Mesothelial cell of epicardium (in vitro differentiated cells): ENCODE measurements around the gene WDR20. TPM values are rescaled to one million over a fixed set of nuclear protein-coding genes. Genes with fewer than 3 reads are reported as not detected.
"Not testable (repeated sequence)": the region's sequence is repeated elsewhere in the genome, so short reads cannot be mapped to it uniquely, and the experiment has no call there.

Experiments used
- DNase-seq, 2 experiments: peaks; one replicate each; pipeline ENCODE4 v3.0.0; 2021; ENCODE audit warnings: low spot score in 2 of 2; ENCODE audit not compliant: unreplicated experiment in 2 of 2
- H3K27ac Mint-ChIP-seq: 2 replicates; pipeline ENCODE4 v1.8.0; 2021; ENCODE audit warnings: mixed read lengths
- H3K27me3 Mint-ChIP-seq: 2 replicates; pipeline ENCODE4 v1.8.0; 2021; ENCODE audit warnings: low read depth, mixed read lengths
- H3K36me3 Mint-ChIP-seq: 2 replicates; pipeline ENCODE4 v1.8.0; 2021; ENCODE audit warnings: mixed read lengths
- H3K4me1 Mint-ChIP-seq: 2 replicates; pipeline ENCODE4 v1.8.0; 2021; ENCODE audit warnings: mixed read lengths
- H3K4me3 Mint-ChIP-seq: 2 replicates; pipeline ENCODE4 v1.8.0; 2021; ENCODE audit warnings: mild to moderate bottlenecking, moderate library complexity, mixed read lengths
- H3K9me3 Mint-ChIP-seq: 2 replicates; pipeline ENCODE4 v1.8.0; 2021; ENCODE audit warnings: mixed read lengths
- total RNA-seq: library from RNA; stranded (reverse); gene quantifications from 3 replicates; pipeline ENCODE4 v1.2.1, GENCODE V29; 2021
- TF ChIP-seq, protein P1 (sequence below): fragments of 200-600 bp; sonication (generic); IDR thresholded peaks from one replicate; pipeline ENCODE4 v1.5.0; 2021; ENCODE audit warnings: antibody characterized with exemption; ENCODE audit not compliant: unreplicated experiment

The WDR20 gene
- total RNA-seq, 1 donor from 2014 or later = 39.5 TPM

DNA sequence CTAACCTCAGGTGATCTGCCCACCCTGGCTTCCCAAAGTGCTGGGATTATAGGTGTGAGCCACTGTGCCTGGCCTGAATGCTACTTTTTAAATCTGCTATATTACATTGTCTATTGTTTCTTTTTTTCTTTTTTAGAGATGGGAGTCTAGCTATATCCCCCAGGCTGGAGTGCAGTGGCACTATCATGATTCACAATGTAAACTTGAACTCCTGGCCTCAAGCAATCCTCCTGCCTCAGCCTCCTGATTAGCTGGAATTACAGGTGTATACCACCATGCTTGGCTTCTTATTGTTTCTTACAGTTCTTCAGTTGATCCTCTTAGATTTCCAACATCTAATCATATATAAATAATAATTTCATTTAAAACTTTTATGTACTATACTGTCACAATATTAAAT is 15.3 kb upstream of the WDR20 start:
- Mint-ChIP-seq H3K36me3 (no peaks in the 10 kb centered on the region), H3K4me3 (no peak overlapping the region), H3K4me1 (peaks cover 13% of the 10 kb centered on the region), H3K27ac (no peak overlapping the region), H3K27me3 (no peaks in the 10 kb centered on the region), H3K9me3 (no peaks in the 10 kb centered on the region)
- no peak for DNase-seq
- TF ChIP-seq, protein P1, sequence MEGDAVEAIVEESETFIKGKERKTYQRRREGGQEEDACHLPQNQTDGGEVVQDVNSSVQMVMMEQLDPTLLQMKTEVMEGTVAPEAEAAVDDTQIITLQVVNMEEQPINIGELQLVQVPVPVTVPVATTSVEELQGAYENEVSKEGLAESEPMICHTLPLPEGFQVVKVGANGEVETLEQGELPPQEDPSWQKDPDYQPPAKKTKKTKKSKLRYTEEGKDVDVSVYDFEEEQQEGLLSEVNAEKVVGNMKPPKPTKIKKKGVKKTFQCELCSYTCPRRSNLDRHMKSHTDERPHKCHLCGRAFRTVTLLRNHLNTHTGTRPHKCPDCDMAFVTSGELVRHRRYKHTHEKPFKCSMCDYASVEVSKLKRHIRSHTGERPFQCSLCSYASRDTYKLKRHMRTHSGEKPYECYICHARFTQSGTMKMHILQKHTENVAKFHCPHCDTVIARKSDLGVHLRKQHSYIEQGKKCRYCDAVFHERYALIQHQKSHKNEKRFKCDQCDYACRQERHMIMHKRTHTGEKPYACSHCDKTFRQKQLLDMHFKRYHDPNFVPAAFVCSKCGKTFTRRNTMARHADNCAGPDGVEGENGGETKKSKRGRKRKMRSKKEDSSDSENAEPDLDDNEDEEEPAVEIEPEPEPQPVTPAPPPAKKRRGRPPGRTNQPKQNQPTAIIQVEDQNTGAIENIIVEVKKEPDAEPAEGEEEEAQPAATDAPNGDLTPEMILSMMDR = no peak

DNA sequence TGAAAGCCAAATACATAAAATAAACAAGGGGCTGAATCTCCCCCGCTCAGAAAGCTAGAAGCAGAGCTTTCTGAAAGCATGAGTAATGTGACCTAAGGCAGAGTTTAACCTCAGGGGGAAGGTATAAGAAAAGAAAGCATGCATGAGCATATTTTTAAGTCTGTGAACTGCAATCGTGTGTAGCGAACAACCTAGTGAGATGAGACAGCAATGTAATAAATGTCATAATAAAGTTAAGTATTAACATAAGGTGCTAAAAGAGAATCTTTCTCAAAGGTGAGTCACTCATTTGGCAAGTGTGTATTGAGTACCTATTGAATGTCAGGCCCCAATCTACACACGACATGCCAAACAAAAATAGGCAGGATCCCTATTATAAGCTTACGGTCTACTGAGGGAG is 14.2 kb upstream of the WDR20 start:
- Mint-ChIP-seq H3K27ac (peak overlapping the region; percentile 4), H3K4me3 (no peak overlapping the region), H3K9me3 (peaks cover 5% of the 10 kb centered on the region), H3K27me3 (no peaks in the 10 kb centered on the region), H3K36me3 (peaks cover 5% of the 10 kb centered on the region), H3K4me1 (peaks cover 13% of the 10 kb centered on the region)
- TF ChIP-seq, protein P1 = no peak
- no peak for DNase-seq

DNA sequence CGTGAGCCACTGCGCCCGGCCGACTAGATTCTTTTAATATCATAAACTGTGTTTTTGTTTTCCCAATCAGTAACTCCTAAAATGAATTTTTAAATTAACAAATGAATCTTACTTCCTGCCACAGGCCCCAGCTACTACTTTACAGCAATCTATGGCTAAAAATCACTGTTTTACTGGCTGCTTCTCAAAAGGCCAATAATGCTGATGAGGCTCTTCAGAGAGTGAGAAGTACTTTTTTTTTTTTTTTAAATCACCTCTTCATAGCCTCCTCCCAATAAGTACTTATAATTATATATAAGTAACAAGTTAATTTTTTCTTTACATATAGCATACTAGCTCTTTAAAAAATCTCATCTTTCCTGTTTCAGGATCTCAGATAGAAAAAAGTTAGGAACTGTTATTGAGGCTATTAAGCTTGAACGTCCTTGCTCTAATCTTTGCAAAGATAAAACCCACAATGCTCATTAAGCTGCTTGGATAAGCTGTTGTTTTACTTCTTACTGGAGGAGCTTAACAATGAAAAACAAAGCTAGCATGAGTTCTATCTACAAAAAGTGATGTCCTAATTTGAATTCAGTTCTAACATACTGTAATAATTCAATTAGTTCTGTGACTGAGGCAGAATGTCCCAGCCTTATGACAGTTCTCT is 12.8 kb upstream of the WDR20 start:
- no peaks in the 10 kb centered on the region for H3K27me3 Mint-ChIP-seq
- TF ChIP-seq, protein P1 = no peak

DNA sequence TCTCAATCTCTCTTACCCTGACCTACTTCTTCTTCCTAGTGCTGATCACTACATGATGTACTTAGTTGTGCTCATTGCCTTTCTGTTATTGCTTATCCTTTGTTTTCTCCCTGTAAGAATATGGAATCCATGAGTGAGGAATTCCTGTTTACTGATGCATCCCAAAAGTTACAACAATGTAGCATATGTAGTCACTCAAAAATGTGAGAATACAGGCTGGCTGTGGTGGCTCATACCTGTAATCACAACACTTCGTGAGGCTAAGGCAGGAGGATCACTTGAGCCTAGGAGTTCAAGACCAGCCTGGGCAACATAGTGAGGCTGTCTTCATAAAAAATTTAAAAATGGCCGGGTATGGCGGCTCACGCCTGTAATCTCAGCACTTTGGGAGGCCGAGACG is 8.0 kb upstream of the WDR20 start:
- Mint-ChIP-seq H3K27ac (no peak overlapping the region), H3K4me3 (no peak overlapping the region), H3K27me3 (no peaks in the 10 kb centered on the region), H3K36me3 (peaks cover 12% of the 10 kb centered on the region), H3K4me1 (peaks cover 4% of the 10 kb centered on the region), H3K9me3 (peaks cover 5% of the 10 kb centered on the region)
- no peak for DNase-seq
- TF ChIP-seq, protein P1 = no peak

More for the DNA sequence above, 12.8 kb upstream of the WDR20 start:
- DNase-seq = no peak
- Mint-ChIP-seq H3K4me3 (no peak overlapping the region), H3K36me3 (peaks cover 6% of the 10 kb centered on the region), H3K4me1 (peaks cover 13% of the 10 kb centered on the region), H3K9me3 (peaks cover 5% of the 10 kb centered on the region), H3K27ac (no peak overlapping the region)

DNA sequence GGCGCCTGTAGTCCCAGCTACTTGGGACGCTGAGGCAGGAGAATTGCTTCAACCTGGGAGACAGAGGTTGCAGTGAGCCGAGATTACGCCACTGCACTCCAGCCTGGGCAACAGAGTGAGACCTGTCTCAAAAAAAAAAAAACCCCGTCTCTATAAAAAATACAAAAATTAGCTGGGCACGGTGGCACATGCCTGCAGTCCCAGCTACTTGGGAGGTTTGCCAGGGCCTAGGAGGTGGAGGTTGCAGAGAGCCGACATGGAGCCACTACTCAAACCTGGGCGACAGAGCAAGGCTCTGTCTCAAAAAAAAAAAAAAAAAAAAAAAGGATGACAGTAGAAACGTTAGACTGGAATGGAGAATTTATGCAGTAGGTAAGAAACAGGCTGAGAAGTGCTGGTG is 5.7 kb upstream of the WDR20 start:
- DNase-seq, H3K27ac Mint-ChIP-seq, H3K4me3 Mint-ChIP-seq, H3K27me3 Mint-ChIP-seq, H3K9me3 Mint-ChIP-seq, H3K4me1 Mint-ChIP-seq: not testable (repeated sequence)
- H3K36me3 Mint-ChIP-seq = peaks cover 12% of the 10 kb centered on the region

DNA sequence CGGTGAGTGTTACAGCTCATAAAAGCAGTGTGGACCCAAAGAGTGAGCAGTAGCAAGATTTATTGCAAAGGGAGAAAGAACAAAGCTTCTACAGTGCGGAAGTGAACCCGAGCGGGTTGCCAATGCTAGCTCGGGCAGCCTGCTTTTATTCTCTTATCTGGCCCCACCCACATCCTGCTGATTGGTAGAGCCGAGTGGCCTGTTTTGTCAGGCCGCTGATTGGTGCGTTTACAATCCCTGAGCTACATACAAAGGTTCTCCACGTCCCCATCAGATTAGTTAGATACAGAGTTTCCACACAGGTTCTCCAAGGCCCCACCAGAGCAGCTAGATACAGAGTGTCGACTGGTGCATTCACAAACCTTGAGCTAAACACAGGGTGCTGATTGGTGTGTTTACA is 5.0 kb upstream of the WDR20 start:
- not testable (repeated sequence) for H3K27ac Mint-ChIP-seq, DNase-seq, H3K4me3 Mint-ChIP-seq, H3K9me3 Mint-ChIP-seq, H3K27me3 Mint-ChIP-seq
- H3K36me3 Mint-ChIP-seq = peaks cover 12% of the 10 kb centered on the region
- H3K4me1 Mint-ChIP-seq = peaks cover 10% of the 10 kb centered on the region

DNA sequence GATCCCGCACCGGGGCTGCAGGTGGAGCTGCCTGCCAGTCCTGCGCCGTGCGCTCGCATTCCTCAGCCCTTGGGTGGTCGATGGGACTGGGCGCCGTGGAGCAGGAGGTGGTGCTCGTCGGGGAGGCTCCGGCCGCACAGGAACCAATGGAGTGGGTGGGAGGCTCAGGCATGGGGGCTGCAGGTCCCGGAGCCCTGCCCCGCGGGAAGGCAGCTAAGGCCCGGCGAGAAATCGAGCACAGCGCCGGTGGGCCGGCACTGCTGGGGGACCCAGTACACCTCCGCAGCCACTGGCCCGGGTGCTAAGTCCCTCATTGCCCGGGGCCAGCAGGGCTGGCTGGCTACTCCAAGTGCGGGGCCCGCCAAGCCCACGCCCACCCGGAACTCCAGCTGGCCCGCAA is 4.2 kb upstream of the WDR20 start:
- not testable (repeated sequence) for H3K9me3 Mint-ChIP-seq, DNase-seq, H3K27ac Mint-ChIP-seq, H3K27me3 Mint-ChIP-seq, H3K36me3 Mint-ChIP-seq, H3K4me3 Mint-ChIP-seq
- H3K4me1 Mint-ChIP-seq = peaks cover 11% of the 10 kb centered on the region
